Glomerular endothelial cell (primary cell): ENCODE results near the gene RNF19B. TPM values are rescaled to one million over a fixed set of nuclear protein-coding genes. Genes with fewer than 3 reads are reported as not detected.

Experiments
- DNase-seq: peaks from one replicate; pipeline ENCODE4 v3.0.0-alpha.2; 2011; ENCODE audit warnings: low read depth, low spot score; ENCODE audit errors: extremely low read depth
- total RNA-seq: library from RNA; depleted of rRNA; stranded (reverse); fragments of >200 nt; gene quantifications from 2 replicates; pipeline ENCODE4 v1.2.3, GENCODE V29; 2015

RNF19B gene
- total RNA-seq, 1 donor from 2014 or later: 37.7 TPM

DNA sequence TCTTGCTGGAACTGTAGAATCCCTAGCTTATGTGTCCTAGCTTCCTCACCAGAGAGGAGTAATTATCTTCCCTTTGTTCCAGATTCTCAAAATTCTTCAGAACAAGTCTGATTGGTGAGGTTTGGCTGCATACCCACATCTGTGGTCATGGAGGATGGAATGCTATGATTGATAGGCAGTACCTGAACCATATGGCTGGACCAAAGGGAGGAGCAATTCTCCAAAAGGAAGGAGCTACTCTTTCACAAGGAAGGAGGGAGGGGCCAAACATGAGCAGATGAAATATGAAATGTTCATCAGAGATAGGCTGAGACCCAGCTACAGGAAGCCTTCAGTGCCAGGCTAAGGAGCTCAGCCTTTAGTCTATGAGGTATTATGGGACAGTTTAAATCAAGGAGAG is 5.0 kb upstream of the RNF19B start:
- DNase-seq: no peak

DNA sequence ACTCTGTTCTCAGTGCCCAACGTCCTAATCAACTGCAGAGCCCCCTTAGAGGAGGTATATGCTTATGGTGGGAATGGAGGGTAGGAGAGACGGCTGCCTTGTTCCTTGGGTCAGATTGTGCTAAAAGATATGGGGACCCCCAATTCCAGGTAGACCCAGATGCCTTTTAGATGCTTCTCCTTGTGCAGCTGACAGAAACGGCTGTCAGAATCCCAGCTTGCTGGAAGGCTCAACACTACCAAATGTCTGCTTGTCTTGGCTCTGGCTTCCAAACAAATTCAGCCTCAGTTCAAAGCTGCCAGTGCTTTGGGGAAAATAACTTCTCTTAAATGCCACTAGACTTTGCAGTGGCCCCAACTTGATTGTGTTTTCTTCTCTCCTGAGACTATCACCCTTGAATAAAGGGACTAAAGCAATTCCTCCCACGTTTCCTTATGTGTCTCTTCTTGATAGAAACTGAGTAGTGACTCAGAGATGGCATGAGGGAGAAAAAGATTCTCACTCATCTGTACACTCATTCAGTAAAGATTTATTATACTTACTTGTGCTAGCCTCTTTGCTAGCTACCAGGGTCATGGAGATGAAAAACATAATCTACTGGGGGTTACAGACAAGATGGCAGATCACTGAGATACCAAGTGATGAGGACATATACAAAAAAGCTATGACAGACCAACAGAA is 3.4 kb upstream of the RNF19B start:
- DNase-seq: no peak

DNA sequence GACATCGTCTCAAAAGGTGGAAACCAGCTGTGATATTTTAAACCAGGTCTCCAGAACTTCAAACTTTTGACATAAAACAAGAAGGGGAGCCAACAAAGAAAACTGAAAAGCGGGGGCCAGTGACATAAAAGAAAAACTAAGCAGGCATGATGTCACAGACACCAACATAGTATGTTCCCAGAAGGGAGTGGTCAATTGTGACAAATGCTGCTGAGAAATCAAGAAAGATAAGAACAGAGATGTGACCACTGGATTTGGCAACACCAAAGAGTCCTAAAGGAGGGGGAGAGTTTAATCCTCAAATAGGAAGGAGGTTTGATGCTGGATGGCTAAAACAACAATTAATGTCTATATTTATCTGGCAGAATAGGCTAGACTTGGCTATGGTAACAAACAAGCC is 2.3 kb upstream of the RNF19B start:
- no peak for DNase-seq

DNA sequence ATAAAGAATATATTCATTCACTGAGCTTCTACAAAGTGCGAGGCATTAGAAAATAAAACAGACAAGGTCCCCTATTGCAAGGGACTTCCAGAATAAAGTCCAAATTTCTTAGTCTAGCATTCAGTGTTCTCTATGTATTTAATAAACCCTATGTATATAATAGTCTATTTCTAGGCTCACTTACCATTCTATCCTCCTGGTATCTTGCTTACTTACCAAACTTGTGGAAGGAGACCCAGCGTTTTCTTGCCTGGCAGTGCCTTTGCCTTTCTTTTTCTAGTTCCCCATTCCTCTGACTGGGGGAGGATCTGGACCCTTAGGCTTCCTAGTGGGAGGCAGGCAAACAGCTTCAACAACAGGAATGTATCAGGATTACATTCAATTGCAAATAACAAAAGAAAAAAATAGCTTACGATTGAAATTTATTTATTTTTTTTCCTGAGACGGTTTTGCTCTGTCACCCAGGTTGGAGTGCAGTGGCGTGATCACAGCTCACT is 690 bp upstream of the RNF19B start:
- DNase-seq: no peak

DNA sequence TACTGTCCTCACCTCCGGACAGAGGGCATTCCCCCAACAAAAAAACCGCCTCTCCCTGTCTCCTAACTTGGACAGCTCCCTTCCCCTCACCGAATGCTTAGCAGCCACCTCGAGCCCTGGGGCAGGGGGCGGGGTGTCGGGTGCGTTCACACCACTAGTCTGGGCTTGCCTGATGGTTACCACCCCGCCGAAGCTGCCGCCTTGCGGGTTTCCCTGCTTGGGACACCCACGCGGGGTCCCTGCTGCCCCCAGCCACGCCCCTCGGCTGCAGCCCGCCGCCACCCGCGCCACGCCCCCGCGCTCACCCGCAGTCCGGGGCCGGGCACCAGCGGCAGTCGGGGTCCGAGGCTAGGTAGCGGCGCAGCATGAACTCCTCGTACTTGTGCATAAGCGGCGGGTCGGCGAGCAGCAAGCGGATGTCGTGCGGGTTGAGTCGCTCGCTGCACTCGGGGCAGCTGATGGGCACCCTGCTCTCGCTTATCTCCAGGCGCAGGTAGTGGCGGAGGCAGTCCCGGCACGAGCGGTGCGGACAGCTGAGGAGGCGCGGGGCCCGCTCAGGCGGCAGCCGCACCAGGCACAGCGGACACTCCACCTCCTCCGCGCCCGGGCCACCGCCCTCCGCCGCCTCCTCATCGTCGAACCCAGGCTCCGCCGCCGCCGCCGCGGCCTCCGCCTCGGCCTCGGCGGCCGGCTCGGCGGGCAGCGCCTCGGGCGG is 706 bp downstream of the RNF19B start:
- DNase-seq: no peak

DNA sequence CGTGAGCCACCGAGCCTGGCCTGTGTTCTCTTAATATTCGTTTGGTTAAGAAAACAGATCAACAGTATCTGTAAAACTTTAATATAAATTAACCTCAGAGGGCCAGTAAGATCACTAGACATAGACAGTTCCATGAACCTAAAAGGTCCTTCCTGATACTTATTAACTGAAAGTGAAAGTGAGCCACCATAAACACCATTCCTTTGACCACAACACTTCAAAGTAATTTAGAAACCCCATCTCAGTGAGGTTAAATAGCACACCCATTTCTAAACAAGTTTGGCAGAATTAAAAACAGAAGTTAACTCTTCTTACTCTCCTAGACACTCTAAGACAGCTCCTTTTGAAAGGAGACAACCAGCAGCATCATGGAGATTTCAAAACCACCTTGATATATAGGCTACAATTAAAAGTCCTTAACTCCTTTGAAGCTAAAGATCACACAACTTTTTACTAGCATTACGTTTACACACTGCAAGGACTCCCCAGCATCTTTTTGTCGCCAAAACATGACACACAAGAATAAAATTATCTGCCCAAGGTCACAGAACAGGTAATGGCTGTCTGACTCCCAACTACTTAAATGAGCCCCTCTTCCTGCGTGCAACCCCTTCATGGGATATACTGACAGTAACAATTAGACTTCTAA is 2.2 kb downstream of the RNF19B start:
- no peak for DNase-seq

DNA sequence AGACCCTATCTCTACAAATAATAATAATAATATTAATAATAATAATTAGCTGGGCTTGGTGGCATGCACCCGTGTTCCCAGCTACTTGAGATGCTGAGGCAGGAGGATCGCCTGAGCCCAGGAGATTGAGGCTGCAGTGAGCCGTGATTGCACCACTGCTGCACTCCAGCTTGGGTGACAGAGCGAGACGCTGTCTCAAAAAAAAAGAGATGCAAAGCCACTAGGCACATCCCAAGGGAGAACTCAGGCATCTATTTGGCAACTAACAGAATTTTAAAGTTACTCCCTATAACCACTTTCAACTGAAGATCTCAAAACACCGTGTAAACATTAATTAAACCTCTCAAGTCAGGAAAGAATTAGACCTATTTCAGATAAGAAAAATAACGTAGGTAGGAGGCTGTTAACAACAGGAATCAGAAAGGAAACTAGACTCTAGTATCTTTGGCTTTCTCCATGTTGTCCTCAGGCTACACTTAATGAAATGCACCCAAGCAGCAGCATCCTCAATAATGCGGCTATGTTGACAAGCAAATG is 3.7 kb downstream of the RNF19B start:
- DNase-seq: no peak

- DNase-seq: no peak
These were observed 4.3 kb downstream of the RNF19B start for GRCh38 chr1:32960342-32960741.

DNA sequence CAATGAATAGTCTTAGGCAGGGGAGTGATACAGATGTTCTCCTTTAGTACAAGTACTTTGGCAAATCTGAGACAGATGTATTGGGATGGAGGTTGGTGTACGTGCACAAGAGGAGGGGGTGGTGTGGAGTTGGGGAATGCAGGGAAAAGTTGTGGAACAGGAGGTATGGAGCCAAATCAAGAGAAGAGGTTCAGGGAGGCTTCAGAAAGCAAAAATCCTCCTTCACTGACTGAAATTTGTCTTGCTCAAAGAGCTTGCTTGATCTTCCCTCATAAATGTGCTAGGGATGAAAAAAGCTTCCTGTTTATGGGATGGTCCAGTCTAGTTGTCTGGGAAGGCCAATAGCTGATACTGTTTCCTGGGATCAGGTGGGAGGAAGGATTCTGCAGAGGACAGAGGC is 5.8 kb downstream of the RNF19B start:
- no peak for DNase-seq

- no peak for DNase-seq
These were observed 7.6 kb downstream of the RNF19B start for GRCh38 chr1:32957017-32957416.

- no peak for DNase-seq
These were observed 10.4 kb downstream of the RNF19B start for GRCh38 chr1:32954168-32954567.

- peak; percentile 68 for DNase-seq
These were observed 11.1 kb downstream of the RNF19B start for GRCh38 chr1:32953495-32953894.

DNA sequence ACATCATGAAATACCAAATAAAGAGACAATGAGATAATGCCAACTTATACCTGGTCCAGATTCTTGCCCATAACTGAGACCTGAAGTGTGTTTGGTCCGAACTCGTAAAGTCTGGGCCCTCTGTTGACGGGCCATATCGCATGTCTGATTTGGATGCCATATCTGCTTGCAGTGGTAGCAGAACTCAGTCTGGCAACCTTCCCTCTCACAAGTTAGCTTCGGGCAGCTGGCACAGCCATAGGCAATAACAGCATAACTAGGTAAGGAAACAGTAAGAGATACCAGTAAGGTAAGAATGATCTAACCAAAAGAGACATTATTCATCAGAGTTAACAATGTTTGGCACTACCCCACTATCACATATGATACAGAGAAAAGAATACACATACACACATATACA is 15.1 kb downstream of the RNF19B start:
- no peak for DNase-seq

DNA sequence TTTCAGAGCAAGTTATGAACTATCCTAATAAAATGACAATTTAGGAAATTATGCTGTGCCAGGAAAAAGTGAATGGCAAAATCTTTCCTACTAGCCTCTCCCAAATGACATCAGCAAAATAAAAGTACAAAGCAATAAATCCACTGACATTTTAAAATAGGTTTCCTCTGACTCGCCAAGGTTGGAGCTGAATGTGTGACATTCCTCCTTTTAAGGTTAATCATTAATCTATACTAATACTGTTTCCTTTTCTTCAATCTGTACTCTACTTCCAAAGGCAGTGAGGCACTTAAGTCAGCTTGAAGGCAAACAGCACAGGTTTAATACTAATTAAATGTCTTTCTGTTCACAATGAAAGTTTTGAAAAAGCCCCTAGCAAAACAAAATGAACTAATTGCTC is 15.7 kb downstream of the RNF19B start:
- DNase-seq: no peak

DNA sequence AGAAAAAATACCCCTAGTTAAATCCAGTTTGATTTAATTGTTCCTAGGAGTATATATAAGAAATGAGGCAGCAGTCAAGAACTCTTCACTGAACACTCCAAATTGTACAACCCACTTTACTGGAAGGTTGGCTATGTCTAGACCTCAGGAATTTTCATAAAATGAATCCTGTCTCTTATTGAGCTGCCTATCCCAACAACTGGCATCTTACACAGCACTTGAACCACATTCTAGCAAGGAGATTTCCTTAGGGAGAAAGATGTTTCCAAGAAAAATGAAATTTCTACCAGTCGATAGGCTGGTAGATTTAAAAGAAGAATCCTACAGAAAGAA is 16.3 kb downstream of the RNF19B start:
- DNase-seq: no peak

- DNase-seq: no peak
These were observed 16.8 kb downstream of the RNF19B start for GRCh38 chr1:32947669-32948389.

GRCh38 chr1:32946413-32946812 is 18.2 kb downstream of the RNF19B start:
- DNase-seq: no peak

DNA sequence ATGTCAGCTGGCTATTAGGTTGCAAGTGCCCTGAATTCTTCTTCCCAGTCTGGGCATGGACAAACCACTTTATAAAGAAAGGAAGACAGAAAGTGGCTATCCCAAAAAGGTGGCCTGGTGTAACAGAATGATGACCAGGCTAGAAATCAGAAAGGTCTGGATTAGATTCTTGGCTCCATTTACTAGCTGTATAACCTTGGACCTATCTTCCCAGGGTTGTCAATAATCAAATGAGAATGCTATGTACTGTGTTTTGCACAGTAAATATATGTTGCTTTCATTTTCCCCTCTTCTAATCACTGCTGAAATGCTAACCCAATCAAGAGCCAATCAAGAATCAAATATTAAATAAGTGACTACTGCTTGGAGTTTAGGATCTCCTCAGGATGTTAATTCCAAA is 20.4 kb downstream of the RNF19B start:
- DNase-seq: no peak

GRCh38 chr1:32939655-32940371 is 24.8 kb downstream of the RNF19B start:
- DNase-seq: peak; percentile 70

DNA sequence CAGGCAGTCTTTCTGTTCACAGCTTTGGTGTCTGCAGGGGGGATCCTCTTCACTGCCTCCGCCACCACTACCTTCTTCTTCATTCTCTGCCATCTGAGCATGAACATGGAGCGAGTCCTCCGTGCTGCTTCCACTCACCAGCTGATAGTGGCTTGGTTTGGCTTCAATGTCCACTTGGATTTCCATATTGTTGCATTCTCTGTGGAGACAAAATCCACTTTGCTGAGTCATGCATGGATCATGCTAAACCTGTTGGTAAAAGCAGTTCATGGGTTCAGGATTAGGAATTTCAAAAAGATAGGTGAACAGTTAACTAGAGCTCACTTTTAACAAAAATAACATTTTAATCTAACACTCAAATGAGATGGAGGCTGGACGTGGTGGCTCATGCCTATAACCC is 27.5 kb downstream of the RNF19B start:
- DNase-seq: no peak
